HepG2 (cell line): ENCODE results near the gene ATP8A1.

Experiments
- FOXP4 ChIP-seq: sonication (generic); formaldehyde crosslinking; IDR thresholded peaks from 2 replicates; pipeline ENCODE4 v1.4.0; 2020; ENCODE audit warnings: missing genetic modification reagents
- ZNF7 ChIP-seq: IDR thresholded peaks from 2 replicates; pipeline ENCODE4 v1.6.1; 2016; ENCODE audit warnings: missing biosample characterization, missing genetic modification reagents

GRCh38 chr4:42579903-42580302 is 77.0 kb downstream of the ATP8A1 start:
- TF ChIP-seq FOXP4 (CRISPR knock-in tag) (no peak), ZNF7 (CRISPR knock-in tag) (no peak)
